ENCODE measurements around the gene CFAP65.
A peak's percentile ranks its signal among the peaks of the same experiment; 100 is the strongest.

The CFAP65 gene

GRCh38 chr2:219060821-219061791, 19.8 kb upstream of the CFAP65 start, which contains the start of gene IHH:
Gene IHH (minus strand): TSS chr2:219060921. CDS start chr2:219060467, 454 bp downstream.
- no peak for DNase-seq

GRCh38 chr2:219059725-219060682, 18.7 kb upstream of the CFAP65 start:
- no peak for DNase-seq

GRCh38 chr2:219059375-219059724, 18.0 kb upstream of the CFAP65 start:
- no peak for DNase-seq

- DNase-seq: no peak
These were observed 17.4 kb upstream of the CFAP65 start for GRCh38 chr2:219058541-219059374.

- peak; percentile 78 to 79 for DNase-seq
These were observed 16.6 kb upstream of the CFAP65 start for GRCh38 chr2:219057709-219058540.

GRCh38 chr2:219056896-219057708, 15.8 kb upstream of the CFAP65 start:
- DNase-seq: no peak

- no peak for DNase-seq
These were observed 15.0 kb upstream of the CFAP65 start for GRCh38 chr2:219056176-219056895.

GRCh38 chr2:219054956-219055903, 13.9 kb upstream of the CFAP65 start:
- DNase-seq: no peak

GRCh38 chr2:219049282-219049681, 8.0 kb upstream of the CFAP65 start:
- no peak for DNase-seq

- no peak for DNase-seq
These were observed 4.7 kb upstream of the CFAP65 start for GRCh38 chr2:219045937-219046550.

- DNase-seq: no peak
These were observed 1.4 kb upstream of the CFAP65 start for GRCh38 chr2:219042750-219043149.

GRCh38 chr2:219042157-219042556, 841 bp upstream of the CFAP65 start:
- DNase-seq: no peak

- no peak for DNase-seq
These were observed 2.7 kb downstream of the CFAP65 start for GRCh38 chr2:219038600-219038999.

GRCh38 chr2:219037783-219038499, 3.4 kb downstream of the CFAP65 start:
- DNase-seq: no peak

- DNase-seq: no peak
These were observed 5.4 kb downstream of the CFAP65 start for GRCh38 chr2:219035942-219036341.

GRCh38 chr2:219034823-219035222, 6.5 kb downstream of the CFAP65 start:
- DNase-seq: no peak

- DNase-seq: no peak
These were observed 9.1 kb downstream of the CFAP65 start for GRCh38 chr2:219032051-219032745.

Data from CD4-positive, alpha-beta T cell treated with Interleukin-4 for 1 hour (primary cell).